ENCODE results near the gene HAAO. TPM values are rescaled to one million over a fixed set of nuclear protein-coding genes. Genes with fewer than 3 reads are reported as not detected.

HAAO gene
- total RNA-seq, 1 experiment from 2014 or later: 8.0 TPM

GRCh38 chr2:42808301-42808700, 15.9 kb upstream of the HAAO start:
- ChIA-PET CTCF (no interaction called here), POLR2A (no interaction called here)
- DNase-seq (ENCODE audit: low spot score) (no peak), ATAC-seq (no peak)
- Mint-ChIP-seq H3K4me3 (peak overlapping the region; percentile 32; the same call in 1 of the 2 replicates), H3K36me3 (peaks cover 5% of the 10 kb centered on the region), H3K4me1 (peaks cover 12% of the 10 kb centered on the region), H3K27ac (0 out of 2 replicates have a peak overlapping the region, but pooled peaks have one; percentile 7), H3K27me3 (ENCODE audit: low read depth) (no peaks in the 10 kb centered on the region; the same call in 1 of the 2 replicates), H3K9me3 (peaks cover 7% of the 10 kb centered on the region)
- TF ChIP-seq, protein P1, sequence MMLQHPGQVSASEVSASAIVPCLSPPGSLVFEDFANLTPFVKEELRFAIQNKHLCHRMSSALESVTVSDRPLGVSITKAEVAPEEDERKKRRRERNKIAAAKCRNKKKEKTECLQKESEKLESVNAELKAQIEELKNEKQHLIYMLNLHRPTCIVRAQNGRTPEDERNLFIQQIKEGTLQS (CRISPR knock-in tag; conservative IDR thresholded peaks at IDR 0.05): no peak
- TF ChIP-seq CREM (CRISPR knock-in tag; IDR thresholded peaks at IDR 0.05): no peak
- TF ChIP-seq NR2C2 (CRISPR knock-in tag; IDR thresholded peaks at IDR 0.05): no peak
- TF ChIP-seq JAZF1 (CRISPR knock-in tag; IDR thresholded peaks at IDR 0.05): no peak
- TF ChIP-seq USF2 (CRISPR knock-in tag; IDR thresholded peaks at IDR 0.05): no peak
- no peak for TF ChIP-seq PREB (CRISPR knock-in tag; IDR thresholded peaks at IDR 0.05; ENCODE audit: borderline replicate concordance)

GRCh38 chr2:42806786-42807185, 14.4 kb upstream of the HAAO start:
- CTCF ChIA-PET: no interaction called here
- no peak overlapping the region for H3K4me3 Mint-ChIP-seq
- H3K4me1 Mint-ChIP-seq: peaks cover 12% of the 10 kb centered on the region
- POLR2A ChIA-PET: no interaction called here
- TF ChIP-seq ZBTB21 (CRISPR knock-in tag; IDR thresholded peaks at IDR 0.05; ENCODE audit: borderline replicate concordance): no peak
- TF ChIP-seq, protein P2, sequence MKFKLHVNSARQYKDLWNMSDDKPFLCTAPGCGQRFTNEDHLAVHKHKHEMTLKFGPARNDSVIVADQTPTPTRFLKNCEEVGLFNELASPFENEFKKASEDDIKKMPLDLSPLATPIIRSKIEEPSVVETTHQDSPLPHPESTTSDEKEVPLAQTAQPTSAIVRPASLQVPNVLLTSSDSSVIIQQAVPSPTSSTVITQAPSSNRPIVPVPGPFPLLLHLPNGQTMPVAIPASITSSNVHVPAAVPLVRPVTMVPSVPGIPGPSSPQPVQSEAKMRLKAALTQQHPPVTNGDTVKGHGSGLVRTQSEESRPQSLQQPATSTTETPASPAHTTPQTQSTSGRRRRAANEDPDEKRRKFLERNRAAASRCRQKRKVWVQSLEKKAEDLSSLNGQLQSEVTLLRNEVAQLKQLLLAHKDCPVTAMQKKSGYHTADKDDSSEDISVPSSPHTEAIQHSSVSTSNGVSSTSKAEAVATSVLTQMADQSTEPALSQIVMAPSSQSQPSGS (CRISPR knock-in tag; IDR thresholded peaks at IDR 0.05; ENCODE audit: borderline replicate concordance, low read depth): no peak
- no peak for TF ChIP-seq E2F1 (CRISPR knock-in tag; IDR thresholded peaks at IDR 0.05)
- no peak for TF ChIP-seq SMAD3 (CRISPR knock-in tag; IDR thresholded peaks at IDR 0.05; ENCODE audit: borderline replicate concordance)
- TF ChIP-seq, protein P3, sequence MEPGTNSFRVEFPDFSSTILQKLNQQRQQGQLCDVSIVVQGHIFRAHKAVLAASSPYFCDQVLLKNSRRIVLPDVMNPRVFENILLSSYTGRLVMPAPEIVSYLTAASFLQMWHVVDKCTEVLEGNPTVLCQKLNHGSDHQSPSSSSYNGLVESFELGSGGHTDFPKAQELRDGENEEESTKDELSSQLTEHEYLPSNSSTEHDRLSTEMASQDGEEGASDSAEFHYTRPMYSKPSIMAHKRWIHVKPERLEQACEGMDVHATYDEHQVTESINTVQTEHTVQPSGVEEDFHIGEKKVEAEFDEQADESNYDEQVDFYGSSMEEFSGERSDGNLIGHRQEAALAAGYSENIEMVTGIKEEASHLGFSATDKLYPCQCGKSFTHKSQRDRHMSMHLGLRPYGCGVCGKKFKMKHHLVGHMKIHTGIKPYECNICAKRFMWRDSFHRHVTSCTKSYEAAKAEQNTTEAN (CRISPR knock-in tag; IDR thresholded peaks at IDR 0.05): no peak
- TF ChIP-seq, protein P4, sequence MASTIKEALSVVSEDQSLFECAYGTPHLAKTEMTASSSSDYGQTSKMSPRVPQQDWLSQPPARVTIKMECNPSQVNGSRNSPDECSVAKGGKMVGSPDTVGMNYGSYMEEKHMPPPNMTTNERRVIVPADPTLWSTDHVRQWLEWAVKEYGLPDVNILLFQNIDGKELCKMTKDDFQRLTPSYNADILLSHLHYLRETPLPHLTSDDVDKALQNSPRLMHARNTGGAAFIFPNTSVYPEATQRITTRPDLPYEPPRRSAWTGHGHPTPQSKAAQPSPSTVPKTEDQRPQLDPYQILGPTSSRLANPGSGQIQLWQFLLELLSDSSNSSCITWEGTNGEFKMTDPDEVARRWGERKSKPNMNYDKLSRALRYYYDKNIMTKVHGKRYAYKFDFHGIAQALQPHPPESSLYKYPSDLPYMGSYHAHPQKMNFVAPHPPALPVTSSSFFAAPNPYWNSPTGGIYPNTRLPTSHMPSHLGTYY (CRISPR knock-in tag; IDR thresholded peaks at IDR 0.05): no peak
- no peak for TF ChIP-seq NFE2L1 (CRISPR knock-in tag; IDR thresholded peaks at IDR 0.05)
- TF ChIP-seq TCF7 (CRISPR knock-in tag; IDR thresholded peaks at IDR 0.05; ENCODE audit: low read depth): no peak
- TF ChIP-seq USF1 (CRISPR knock-in tag; IDR thresholded peaks at IDR 0.05): no peak
- TF ChIP-seq KAT7 (CRISPR knock-in tag; IDR thresholded peaks at IDR 0.05; ENCODE audit: borderline replicate concordance): no peak
- TF ChIP-seq NFYB (CRISPR knock-in tag; conservative IDR thresholded peaks at IDR 0.05; ENCODE audit: low read depth): no peak
- TF ChIP-seq MXD4 (CRISPR knock-in tag; IDR thresholded peaks at IDR 0.05; ENCODE audit: borderline replicate concordance): no peak
- TF ChIP-seq, protein P5, sequence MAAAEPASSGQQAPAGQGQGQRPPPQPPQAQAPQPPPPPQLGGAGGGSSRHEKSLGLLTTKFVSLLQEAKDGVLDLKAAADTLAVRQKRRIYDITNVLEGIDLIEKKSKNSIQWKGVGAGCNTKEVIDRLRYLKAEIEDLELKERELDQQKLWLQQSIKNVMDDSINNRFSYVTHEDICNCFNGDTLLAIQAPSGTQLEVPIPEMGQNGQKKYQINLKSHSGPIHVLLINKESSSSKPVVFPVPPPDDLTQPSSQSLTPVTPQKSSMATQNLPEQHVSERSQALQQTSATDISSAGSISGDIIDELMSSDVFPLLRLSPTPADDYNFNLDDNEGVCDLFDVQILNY (CRISPR knock-in tag; IDR thresholded peaks at IDR 0.05): no peak
- no peak for TF ChIP-seq ELF4 (CRISPR knock-in tag; IDR thresholded peaks at IDR 0.05; ENCODE audit: low read depth)
- no peak for TF ChIP-seq USF2 (CRISPR knock-in tag; IDR thresholded peaks at IDR 0.05)
- H3K27ac Mint-ChIP-seq: no peak overlapping the region
- no peaks in the 10 kb centered on the region for H3K9me3 Mint-ChIP-seq
- no peak for ATAC-seq
- DNase-seq (ENCODE audit: low spot score): no peak
- H3K36me3 Mint-ChIP-seq: no peaks in the 10 kb centered on the region
- H3K27me3 Mint-ChIP-seq (ENCODE audit: low read depth): no peaks in the 10 kb centered on the region; the same call in 1 of the 2 replicates

Data from WTC11 (cell line).